Natural killer cell (primary cell): ENCODE results near the gene SMIM45. TPM values are rescaled to one million over a fixed set of nuclear protein-coding genes. Genes with fewer than 3 reads are reported as not detected.

Source experiments
- ATAC-seq, 3 donors: fragments of 150-1000 bp in 2 of 3; fragments of 200-7000 bp in 1 of 3; cut with Tn5 transposase; 1 replicate in 1 of 3; 2 replicates in 2 of 3; pipeline ENCODE4 v1.10.0; 2021; ENCODE audit warnings: mild to moderate bottlenecking in 2 of 3, moderate library complexity in 2 of 3
- DNase-seq, 2 donors: peaks; one replicate each; pipeline versions ENCODE4 v3.0.0 to v3.0.0-alpha.2; 2013 to 2021; ENCODE audit warnings: mixed read lengths in 1 of 2
- H3K27ac ChIP-seq: one replicate; pipeline ENCODE4 v1.5.1; 2013; ENCODE audit warnings: mild to moderate bottlenecking, low read length
- H3K27me3 ChIP-seq: one replicate; pipeline ENCODE4 v1.6.1; 2013; ENCODE audit warnings: low read length; ENCODE audit not compliant: control insufficient read depth, insufficient read depth
- H3K36me3 ChIP-seq: one replicate; pipeline ENCODE4 v1.6.1; 2013; ENCODE audit warnings: low read length; ENCODE audit not compliant: control insufficient read depth, insufficient read depth
- H3K4me1 ChIP-seq: one replicate; pipeline ENCODE4 v1.6.1; 2013; ENCODE audit warnings: low read length; ENCODE audit not compliant: control insufficient read depth, insufficient read depth
- H3K4me3 ChIP-seq: one replicate; pipeline ENCODE4 v1.5.1; 2013; ENCODE audit warnings: low read length
- H3K9me3 ChIP-seq: one replicate; pipeline ENCODE4 v1.6.1; 2013; ENCODE audit warnings: low read length; ENCODE audit not compliant: control insufficient read depth, insufficient read depth
- H3K27ac Mint-ChIP-seq, 2 donors: one replicate each; pipeline ENCODE4 v1.8.0; 2022; ENCODE audit warnings: mild to moderate bottlenecking in 2 of 2, mixed read lengths in 2 of 2, moderate library complexity in 1 of 2
- H3K27me3 Mint-ChIP-seq, 2 donors: one replicate each; pipeline ENCODE4 v1.8.0; 2022; ENCODE audit warnings: low read depth in 2 of 2, mixed read lengths in 2 of 2
- H3K36me3 Mint-ChIP-seq: one replicate; pipeline ENCODE4 v1.8.0; 2022; ENCODE audit warnings: mixed read lengths
- H3K4me1 Mint-ChIP-seq, 2 donors: one replicate each; pipeline ENCODE4 v1.8.0; 2022; ENCODE audit warnings: mixed read lengths in 2 of 2
- H3K4me3 Mint-ChIP-seq: one replicate; pipeline ENCODE4 v1.8.0; 2022; ENCODE audit warnings: mild to moderate bottlenecking, moderate library complexity, mixed read lengths
- H3K9me3 Mint-ChIP-seq, 2 donors: one replicate each; pipeline ENCODE4 v1.8.0; 2022; ENCODE audit warnings: mixed read lengths in 2 of 2
- CTCF ChIP-seq: fragments of 200-600 bp; IDR thresholded peaks from one replicate; pipeline ENCODE4 v1.8.0; 2022; ENCODE audit warnings: antibody characterized with exemption
- WGBS: methylation state at CpG from one replicate; pipeline ENCODE4 v1.1.7; 2013; ENCODE audit warnings: missing lambda C conversion rate; ENCODE audit not compliant: insufficient coverage; 5-methylcytosine and 5-hydroxymethylcytosine counted together
- intact Hi-C: fragments of 100-400 bp; cut with micrococcal nuclease; formaldehyde crosslinking; loops from one replicate; pipeline ENCODE4 v1.14.2; 2022
- total RNA-seq, 4 donors: library from RNA; stranded (reverse); fragments of 120-200 nt in 1 of 4; gene quantifications; one replicate each; pipeline versions ENCODE4 v1.2.3 to v1.2.4, GENCODE V29; 2013 to 2022

SMIM45 gene

GRCh38 chr22:42001706-42002105 lies 49.8 kb downstream of the SMIM45 start:
- Mint-ChIP-seq H3K27ac (no peak overlapping the region), H3K4me1 (peaks cover 5 to 22% of the 10 kb centered on the region in 2 donors), H3K4me3 (no peak overlapping the region), H3K9me3 (peaks cover 0 to 2% of the 10 kb centered on the region in 2 donors), H3K36me3 (no peaks in the 10 kb centered on the region), H3K27me3 (peaks cover 0 to 4% of the 10 kb centered on the region in 2 donors)
- intact Hi-C loops: no loop called here
- H3K9me3 ChIP-seq: no peaks in the 10 kb centered on the region
- H3K27ac ChIP-seq: no peak overlapping the region
- H3K4me1 ChIP-seq: peaks cover 21% of the 10 kb centered on the region
- no peaks in the 10 kb centered on the region for H3K27me3 ChIP-seq
- H3K4me3 ChIP-seq: no peak overlapping the region
- ATAC-seq (no peak), DNase-seq (no peak)
- 97% methylated on average over 11 of the region's 12 CpGs for WGBS
- no peak for TF ChIP-seq CTCF
- H3K36me3 ChIP-seq: no peaks in the 10 kb centered on the region

- Histone ChIP-seq H3K27me3 (no peaks in the 10 kb centered on the region), H3K36me3 (no peaks in the 10 kb centered on the region), H3K4me3 (no peak overlapping the region), H3K9me3 (peaks cover 10% of the 10 kb centered on the region), H3K4me1 (no peaks in the 10 kb centered on the region), H3K27ac (no peak overlapping the region)
- TF ChIP-seq CTCF: no peak
- Mint-ChIP-seq H3K27ac (no peak overlapping the region), H3K4me1 (no peaks in the 10 kb centered on the region), H3K27me3 (peaks cover 3 to 19% of the 10 kb centered on the region in 2 donors), H3K9me3 (peaks cover 0 to 2% of the 10 kb centered on the region in 2 donors), H3K36me3 (peaks cover 16% of the 10 kb centered on the region), H3K4me3 (no peak overlapping the region)
- ATAC-seq (no peak), DNase-seq (no peak)
- WGBS: 66% methylated on average over 4 of the region's 4 CpGs
- intact Hi-C loops: no loop called here
These were observed 56.0 kb downstream of the SMIM45 start for GRCh38 chr22:42007922-42008321.

Other genes starting within 250 kb of the SMIM45 start
- 10 to 100 TPM; 16.4 to 22.1 (median 16.7) TPM for gene CCDC134, start 151.5 kb upstream of the SMIM45 start, total RNA-seq
- gene SREBF2, start 119.0 kb upstream of the SMIM45 start, total RNA-seq: 100 to 1,000 TPM; 101 to 106 (median 105) TPM
- under 1 TPM in 1 of 3 donors, not detected in 2; 0.24 TPM for gene SHISA8, start 37.1 kb upstream of the SMIM45 start, total RNA-seq
- gene TNFRSF13C, start 25.3 kb upstream of the SMIM45 start, total RNA-seq: 1 to 10 TPM; 2.4 to 3.2 (median 2.7) TPM
- gene CENPM, start 5.0 kb upstream of the SMIM45 start, total RNA-seq: 1 to 10 TPM; 4.2 to 7.1 (median 6.1) TPM
- under 1 TPM in 1 of 3 donors, not detected in 2; 0.38 TPM for gene SEPTIN3, start 17.3 kb downstream of the SMIM45 start, total RNA-seq
- 1 to 10 TPM; 1.7 to 3.6 (median 3.0) TPM for gene WBP2NL, start 46.6 kb downstream of the SMIM45 start, total RNA-seq
- 10 to 100 TPM; 12.8 to 15.7 (median 14.2) TPM for gene NAGA, start 118.7 kb downstream of the SMIM45 start, total RNA-seq
- gene PHETA2, start 122.1 kb downstream of the SMIM45 start, total RNA-seq: 1 to 10 TPM; 1.2 to 2.3 (median 1.8) TPM
- 10 to 100 TPM; 37.7 to 51.0 (median 45.1) TPM for gene SMDT1, start 127.5 kb downstream of the SMIM45 start, total RNA-seq
- gene NDUFA6, start 138.6 kb downstream of the SMIM45 start, total RNA-seq: 10 to 100 TPM; 50.4 to 69.7 (median 63.8) TPM
- 1 to 10 TPM; 3.8 to 5.5 (median 3.9) TPM for gene CYP2D6, start 178.7 kb downstream of the SMIM45 start, total RNA-seq